ENCODE results near the gene CDH23. TPM values are rescaled to one million over a fixed set of nuclear protein-coding genes. Genes with fewer than 3 reads are reported as not detected.

The CDH23 gene
- total and polyA plus RNA-seq, 9 of the 15 experiments (the other 6 are each of a cell fraction or from before 2014, with no cell fraction given): 0.18 to 1.2 (median 0.47) TPM

DNA sequence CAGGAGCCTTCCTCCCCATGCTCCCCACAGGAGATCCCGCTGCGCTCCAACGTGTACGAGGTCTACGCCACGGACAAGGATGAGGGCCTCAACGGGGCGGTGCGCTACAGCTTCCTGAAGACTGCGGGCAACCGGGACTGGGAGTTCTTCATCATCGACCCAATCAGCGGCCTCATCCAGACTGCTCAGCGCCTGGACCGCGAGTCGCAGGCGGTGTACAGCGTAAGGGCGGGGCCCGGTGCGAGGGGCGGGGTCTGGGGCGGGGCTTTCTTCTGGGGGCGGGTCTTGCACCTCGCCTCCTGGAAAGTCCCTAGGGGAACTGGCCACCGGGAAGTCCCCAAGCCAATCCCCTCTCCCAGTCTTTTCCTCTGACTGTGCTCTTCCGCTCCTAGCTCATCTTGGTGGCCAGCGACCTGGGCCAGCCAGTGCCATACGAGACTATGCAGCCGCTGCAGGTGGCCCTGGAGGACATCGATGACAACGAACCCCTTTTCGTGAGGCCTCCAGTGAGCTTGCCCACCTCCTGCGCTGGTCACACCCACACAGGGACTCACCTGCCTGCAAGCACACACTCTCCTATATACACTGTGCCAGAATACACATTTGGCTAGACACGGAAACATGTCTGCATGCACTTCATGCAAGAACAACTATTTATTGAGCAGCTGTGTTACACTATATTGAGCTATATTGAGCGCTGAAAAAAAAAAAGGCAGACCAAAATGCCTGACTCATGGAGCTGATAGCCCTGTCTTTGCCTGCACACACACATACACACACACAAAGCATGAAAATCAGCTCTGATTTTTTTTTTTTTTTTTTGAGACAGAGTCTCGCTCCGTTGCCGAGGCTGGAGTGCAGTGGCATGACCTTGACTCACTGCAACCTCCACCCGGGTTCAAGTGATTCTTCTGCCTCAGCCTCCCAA lies 409.3 kb downstream of the CDH23 start (continued):
- TF ChIP-seq ZNF79 (CRISPR knock-in tag; IDR thresholded peaks at IDR 0.05; ENCODE audit: low read depth) (no peak), ZFP1 (CRISPR knock-in tag; IDR thresholded peaks at IDR 0.05) (no peak), XRCC3 (IDR thresholded peaks at IDR 0.05) (no peak), HEY1 (CRISPR knock-in tag; IDR thresholded peaks at IDR 0.05; ENCODE audit: borderline replicate concordance) (no peak), ZNF239 (CRISPR knock-in tag; IDR thresholded peaks at IDR 0.05) (no peak), MECOM (CRISPR knock-in tag; IDR thresholded peaks at IDR 0.05) (no peak), DNMT1 (IDR thresholded peaks at IDR 0.05) (no peak), SRF (CRISPR knock-in tag; IDR thresholded peaks at IDR 0.05) (0 out of 4 replicates have a peak, but pooled peaks of 1 of the 2 experiments have one; percentile 45), ZNF384 (IDR thresholded peaks at IDR 0.05; ENCODE audit: low read depth, low read length) (peak; percentile 90), RAD51 (IDR thresholded peaks at IDR 0.05; ENCODE audit: borderline replicate concordance, low read depth) (no peak)
- TF ChIP-seq, protein P1, sequence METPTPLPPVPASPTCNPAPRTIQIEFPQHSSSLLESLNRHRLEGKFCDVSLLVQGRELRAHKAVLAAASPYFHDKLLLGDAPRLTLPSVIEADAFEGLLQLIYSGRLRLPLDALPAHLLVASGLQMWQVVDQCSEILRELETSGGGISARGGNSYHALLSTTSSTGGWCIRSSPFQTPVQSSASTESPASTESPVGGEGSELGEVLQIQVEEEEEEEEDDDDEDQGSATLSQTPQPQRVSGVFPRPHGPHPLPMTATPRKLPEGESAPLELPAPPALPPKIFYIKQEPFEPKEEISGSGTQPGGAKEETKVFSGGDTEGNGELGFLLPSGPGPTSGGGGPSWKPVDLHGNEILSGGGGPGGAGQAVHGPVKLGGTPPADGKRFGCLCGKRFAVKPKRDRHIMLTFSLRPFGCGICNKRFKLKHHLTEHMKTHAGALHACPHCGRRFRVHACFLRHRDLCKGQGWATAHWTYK (CRISPR knock-in tag; IDR thresholded peaks at IDR 0.05): peak; percentile 20; the same call in 1 of the 2 replicates
- TF ChIP-seq, protein P2, sequence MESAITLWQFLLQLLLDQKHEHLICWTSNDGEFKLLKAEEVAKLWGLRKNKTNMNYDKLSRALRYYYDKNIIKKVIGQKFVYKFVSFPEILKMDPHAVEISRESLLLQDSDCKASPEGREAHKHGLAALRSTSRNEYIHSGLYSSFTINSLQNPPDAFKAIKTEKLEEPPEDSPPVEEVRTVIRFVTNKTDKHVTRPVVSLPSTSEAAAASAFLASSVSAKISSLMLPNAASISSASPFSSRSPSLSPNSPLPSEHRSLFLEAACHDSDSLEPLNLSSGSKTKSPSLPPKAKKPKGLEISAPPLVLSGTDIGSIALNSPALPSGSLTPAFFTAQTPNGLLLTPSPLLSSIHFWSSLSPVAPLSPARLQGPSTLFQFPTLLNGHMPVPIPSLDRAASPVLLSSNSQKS (CRISPR knock-in tag; IDR thresholded peaks at IDR 0.05): no peak
- TF ChIP-seq, protein P3, sequence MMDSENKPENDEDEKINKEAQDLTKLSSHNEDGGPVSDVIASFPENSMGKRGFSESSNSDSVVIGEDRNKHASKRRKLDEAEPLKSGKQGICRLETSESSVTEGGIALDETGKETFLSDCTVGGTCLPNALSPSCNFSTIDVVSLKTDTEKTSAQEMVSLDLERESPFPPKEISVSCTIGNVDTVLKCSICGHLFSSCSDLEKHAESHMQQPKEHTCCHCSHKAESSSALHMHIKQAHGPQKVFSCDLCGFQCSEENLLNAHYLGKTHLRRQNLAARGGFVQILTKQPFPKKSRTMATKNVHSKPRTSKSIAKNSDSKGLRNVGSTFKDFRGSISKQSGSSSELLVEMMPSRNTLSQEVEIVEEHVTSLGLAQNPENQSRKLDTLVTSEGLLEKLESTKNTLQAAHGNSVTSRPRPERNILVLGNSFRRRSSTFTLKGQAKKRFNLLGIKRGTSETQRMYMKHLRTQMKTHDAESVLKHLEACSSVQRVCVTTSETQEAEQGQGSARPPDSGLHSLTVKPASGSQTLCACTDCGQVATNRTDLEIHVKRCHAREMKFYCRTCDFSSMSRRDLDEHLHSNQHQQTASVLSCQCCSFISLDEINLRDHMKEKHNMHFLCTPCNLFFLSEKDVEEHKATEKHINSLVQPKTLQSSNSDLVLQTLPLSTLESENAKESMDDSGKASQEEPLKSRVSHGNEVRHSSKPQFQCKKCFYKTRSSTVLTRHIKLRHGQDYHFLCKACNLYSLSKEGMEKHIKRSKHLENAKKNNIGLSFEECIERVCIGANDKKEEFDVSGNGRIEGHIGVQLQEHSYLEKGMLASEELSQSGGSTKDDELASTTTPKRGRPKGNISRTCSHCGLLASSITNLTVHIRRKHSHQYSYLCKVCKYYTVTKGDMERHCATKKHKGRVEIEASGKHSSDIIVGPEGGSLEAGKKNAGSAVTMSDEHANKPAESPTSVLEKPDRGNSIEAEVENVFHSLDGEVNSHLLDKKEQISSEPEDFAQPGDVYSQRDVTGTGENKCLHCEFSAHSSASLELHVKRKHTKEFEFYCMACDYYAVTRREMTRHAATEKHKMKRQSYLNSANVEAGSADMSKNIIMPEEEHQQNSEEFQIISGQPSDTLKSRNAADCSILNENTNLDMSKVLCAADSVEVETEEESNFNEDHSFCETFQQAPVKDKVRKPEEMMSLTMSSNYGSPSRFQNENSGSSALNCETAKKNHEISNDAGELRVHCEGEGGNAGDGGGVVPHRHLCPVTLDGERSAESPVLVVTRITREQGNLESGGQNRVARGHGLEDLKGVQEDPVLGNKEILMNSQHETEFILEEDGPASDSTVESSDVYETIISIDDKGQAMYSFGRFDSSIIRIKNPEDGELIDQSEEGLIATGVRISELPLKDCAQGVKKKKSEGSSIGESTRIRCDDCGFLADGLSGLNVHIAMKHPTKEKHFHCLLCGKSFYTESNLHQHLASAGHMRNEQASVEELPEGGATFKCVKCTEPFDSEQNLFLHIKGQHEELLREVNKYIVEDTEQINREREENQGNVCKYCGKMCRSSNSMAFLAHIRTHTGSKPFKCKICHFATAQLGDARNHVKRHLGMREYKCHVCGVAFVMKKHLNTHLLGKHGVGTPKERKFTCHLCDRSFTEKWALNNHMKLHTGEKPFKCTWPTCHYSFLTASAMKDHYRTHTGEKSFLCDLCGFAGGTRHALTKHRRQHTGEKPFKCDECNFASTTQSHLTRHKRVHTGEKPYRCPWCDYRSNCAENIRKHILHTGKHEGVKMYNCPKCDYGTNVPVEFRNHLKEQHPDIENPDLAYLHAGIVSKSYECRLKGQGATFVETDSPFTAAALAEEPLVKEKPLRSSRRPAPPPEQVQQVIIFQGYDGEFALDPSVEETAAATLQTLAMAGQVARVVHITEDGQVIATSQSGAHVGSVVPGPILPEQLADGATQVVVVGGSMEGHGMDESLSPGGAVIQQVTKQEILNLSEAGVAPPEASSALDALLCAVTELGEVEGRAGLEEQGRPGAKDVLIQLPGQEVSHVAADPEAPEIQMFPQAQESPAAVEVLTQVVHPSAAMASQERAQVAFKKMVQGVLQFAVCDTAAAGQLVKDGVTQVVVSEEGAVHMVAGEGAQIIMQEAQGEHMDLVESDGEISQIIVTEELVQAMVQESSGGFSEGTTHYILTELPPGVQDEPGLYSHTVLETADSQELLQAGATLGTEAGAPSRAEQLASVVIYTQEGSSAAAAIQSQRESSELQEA (IDR thresholded peaks at IDR 0.05; ENCODE audit: low read depth): no peak
